Stimulated activated CD8-positive, alpha-beta memory T cell treated with anti-CD3 and anti-CD28 coated beads, Interleukin-4, amount 100 ng/mL, for 1 hour (primary cell): ENCODE measurements around the gene TBC1D1.

ENCODE experiments used
- DNase-seq, 2 donors: peaks; one replicate each; pipeline ENCODE4 v3.0.0-alpha.2; 2020; ENCODE audit warnings: low read depth in 2 of 2, low spot score in 1 of 2

TBC1D1 gene

DNA sequence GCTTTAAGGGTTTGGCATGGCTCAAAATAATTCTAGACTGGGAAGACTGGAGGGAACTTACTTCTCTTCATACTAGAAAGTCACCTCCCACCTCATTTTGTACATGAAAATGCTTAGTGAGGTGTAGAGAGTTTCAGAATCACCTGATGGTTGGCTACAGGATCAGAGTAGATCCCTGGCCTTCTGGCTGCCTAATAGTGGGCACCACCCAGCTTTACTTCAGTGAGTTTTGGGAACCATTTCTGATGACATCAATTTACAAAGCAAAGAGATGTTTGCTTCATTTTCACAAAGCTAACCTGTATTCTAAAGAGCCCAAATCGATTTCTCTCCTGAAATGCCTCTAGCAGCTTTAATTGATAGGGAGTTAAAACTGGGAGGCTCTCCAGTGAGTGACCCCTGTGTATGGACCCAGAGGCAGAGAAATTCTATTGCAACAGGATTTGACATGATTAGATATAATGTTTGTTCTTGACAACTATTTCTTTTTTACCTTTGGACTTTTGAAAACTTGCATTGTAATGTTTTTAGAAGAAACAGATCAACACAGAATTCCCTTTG lies 249.8 kb downstream of the TBC1D1 start:
- no peak for DNase-seq

DNA sequence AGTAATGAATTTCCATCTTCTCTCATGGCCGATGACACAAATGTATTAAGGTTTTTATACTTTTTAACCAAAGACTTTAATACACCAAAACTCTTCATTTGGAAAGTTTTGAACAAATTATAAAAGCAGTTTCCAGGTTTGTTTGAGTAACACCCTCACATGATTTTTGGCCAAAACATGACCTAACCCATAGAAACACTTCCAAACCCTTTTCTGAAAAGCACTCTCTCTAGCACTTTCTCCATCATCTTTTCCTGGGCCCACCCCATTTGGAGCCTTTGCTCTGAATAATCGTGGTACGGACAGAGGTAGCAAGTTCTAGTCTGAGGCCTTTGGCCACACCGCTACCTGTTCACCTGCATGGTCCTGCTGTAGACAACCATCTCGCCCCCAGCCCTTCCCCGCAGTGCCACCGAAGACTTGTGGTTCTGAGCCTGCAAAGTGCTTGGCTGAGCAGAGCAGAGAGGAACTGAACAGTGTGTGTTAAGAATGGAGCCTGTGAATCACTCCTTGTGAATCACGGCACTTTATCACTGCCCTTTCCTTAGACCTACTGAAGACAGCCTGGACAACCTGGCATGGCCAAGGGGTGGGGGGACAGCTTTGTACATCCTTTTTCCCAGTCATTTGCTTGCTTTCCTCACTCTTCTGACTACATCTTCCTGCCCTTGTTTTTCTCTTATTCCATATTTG lies 251.1 kb downstream of the TBC1D1 start:
- no peak for DNase-seq

GRCh38 chr4:38144031-38144430 lies 253.1 kb downstream of the TBC1D1 start:
- no peak for DNase-seq

GRCh38 chr4:38145033-38145678 lies 254.3 kb downstream of the TBC1D1 start:
- DNase-seq = no peak

DNA sequence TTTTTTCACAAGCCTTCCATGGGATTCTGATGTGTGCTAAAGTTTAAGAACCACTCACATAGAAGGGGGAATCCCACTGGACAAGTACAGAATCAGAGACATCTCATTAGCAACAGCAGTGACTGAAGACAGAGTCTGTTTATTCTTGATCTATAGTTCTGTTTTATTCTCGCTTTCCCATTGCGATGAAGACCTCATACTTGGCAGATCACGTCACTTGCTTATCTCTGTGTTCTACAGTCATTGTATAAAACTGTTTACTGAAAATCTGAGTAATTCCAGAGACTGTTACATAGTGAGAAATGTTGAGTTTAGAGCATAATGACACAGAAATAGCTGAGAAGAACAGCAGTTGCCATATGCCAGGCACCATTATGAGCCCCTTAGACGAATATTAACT lies 254.9 kb downstream of the TBC1D1 start:
- DNase-seq = no peak

GRCh38 chr4:38146383-38146782 lies 255.5 kb downstream of the TBC1D1 start:
- no peak for DNase-seq

DNA sequence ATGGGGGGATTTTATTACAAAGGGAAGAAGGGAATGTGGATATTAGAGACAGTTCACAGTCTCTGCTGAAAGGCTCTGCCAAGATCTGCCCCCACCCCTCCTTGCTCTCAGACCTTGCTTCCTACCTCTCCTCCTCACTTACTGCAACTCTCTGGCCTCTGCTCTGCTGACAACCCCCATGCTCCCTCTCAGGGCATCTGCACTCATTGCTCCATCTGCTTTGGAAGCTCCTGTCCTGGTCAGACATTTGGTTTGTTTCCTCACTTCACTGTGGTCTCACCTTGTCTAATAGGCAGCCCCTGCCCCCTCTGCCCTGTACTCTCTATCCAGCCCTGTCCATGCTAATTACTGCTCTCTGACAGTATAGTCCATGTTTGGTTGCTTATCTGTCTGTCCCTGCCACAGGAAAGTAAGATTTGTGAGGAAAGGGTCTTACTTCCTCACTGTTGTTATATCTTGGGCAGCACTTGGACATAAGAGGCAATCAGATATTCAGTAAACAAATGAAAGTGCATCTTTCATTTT lies 258.6 kb downstream of the TBC1D1 start:
- DNase-seq = no peak

- DNase-seq = no peak
Observed at GRCh38 chr4:38149997-38150671, 259.2 kb downstream of the TBC1D1 start.

- DNase-seq = no peak
Observed at GRCh38 chr4:38150766-38151165, 259.9 kb downstream of the TBC1D1 start.

DNA sequence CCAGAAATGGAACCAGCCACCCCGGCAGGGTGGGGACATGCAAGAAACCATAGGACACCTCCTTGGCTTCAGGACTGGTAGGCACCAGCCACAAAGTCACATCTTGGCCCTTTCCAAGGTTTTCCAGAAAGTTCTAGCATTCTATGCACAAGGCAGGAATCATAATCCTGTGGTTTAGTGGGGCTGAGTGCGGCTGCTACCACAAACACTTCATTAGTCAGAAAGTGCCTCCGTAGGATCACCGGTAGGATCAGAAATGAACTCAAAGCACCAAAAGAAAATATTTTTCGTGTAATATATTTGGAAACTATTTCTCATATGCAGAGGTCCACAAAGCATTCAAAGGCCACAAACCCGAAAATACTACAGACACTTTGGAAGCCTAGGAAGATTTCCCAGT lies 261.0 kb downstream of the TBC1D1 start:
- DNase-seq = no peak

- no peak for DNase-seq
Observed at GRCh38 chr4:38152305-38152704, 261.4 kb downstream of the TBC1D1 start.

GRCh38 chr4:38152721-38153386 lies 262.0 kb downstream of the TBC1D1 start:
- no peak for DNase-seq

DNA sequence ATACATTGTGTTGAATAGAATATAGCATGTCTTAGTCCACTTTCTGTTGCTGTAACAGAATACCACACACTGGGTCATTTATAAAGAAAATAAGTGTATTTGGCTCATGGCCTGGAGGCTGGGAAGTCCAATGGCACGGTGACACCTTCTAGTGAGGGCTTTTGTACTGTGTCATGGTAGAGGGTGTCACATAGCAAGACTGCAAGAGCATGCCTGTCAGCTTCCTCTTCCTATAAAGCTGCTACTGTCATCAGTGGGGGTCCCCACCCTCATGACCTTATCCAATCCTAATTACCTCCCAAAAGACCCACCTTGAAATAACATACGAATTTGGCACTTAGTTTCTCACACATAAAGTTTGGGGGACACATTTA lies 262.5 kb downstream of the TBC1D1 start:
- DNase-seq = no peak

DNA sequence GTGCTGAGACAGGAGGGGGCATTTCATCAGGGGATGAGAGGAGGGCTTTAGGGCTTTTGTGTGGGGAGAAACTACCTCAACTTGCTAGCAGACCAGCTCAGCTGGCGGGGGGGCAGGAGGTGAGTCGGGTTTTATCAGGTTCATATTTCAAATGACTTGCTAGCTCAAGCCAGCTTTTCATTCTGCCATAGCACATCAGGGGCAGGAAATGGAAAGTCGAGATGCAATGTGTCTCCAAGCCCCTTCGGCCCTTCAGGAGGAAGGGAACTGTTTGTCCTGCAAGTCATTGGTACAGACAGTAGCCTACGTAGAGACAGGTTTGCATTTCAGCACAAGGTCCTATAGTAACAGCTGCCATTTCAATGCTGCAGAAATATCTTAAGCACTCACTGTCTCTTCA lies 263.4 kb downstream of the TBC1D1 start:
- no peak for DNase-seq

GRCh38 chr4:38154681-38155588 lies 264.1 kb downstream of the TBC1D1 start:
- DNase-seq = no peak

DNA sequence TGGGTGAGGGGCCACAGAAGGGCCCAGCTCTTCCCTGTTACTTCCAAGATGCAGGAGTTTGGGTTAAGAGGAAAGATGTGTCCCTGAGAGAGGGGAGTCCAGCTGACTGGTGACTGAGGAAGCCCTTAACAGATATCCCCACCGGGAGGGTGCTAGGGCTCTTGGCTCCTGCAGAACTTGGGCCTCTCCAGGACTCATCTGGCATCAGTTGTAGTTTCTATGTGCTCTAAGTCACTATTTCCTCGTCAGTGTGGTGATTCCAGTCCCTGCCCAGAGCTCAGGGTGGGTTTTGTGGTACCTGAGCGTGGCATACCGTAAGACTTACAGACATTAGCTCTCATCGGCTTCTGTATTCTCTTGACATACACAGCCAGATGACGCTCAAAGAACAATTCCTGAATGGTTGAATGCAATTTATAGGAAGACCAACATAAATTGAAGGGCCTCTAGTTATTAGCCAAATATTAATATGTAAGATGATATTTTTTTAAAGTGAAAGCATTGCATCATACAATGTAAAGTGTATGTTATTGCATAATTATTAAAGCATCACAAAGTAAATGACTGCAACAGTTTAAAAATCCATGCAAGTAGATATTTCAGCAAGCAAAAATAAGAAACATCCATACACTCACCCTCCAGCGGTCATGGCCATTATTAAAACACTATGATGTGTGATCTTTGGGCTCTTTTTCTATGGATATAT lies 264.9 kb downstream of the TBC1D1 start:
- no peak for DNase-seq

- DNase-seq = no peak
Observed at GRCh38 chr4:38157592-38157991, 266.7 kb downstream of the TBC1D1 start.

DNA sequence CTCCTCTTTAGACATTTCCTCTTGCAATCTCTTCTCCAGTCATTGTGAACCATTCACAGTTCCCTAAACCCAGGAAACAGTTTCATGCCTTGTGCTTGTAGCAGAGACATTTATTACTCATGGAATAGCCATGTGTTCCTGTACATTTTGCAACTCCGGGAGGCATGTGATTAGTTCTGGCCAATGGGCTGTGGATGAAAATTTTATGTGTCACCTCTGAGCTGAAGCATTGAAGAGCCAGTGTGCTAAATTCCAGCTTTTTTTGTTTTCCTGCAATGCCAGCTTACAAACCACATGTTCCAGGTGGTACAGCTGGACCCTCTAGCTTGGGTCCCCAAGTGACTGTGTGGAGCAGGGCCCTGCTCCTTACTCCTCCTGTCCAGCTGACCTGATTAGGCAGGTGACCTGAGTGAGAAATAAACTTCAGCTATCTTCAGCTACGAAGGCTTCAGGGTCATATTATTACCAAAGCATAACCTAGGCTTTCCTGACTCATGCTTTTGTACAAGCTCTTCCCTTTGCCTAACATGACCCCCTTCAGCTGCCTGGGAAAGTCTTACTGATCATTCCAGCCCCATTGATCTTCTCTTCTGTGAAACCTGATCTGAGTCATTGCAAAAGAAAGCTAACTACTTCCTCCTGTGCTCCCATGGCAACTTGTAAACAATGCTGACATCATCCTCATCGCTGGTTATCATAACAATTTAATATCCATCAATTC lies 269.8 kb downstream of the TBC1D1 start:
- DNase-seq = peak in 1 of 2 donors; percentile 18
